Ovary (tissue), 9 donors: ENCODE data around the gene PARVA. TPM values are rescaled to one million over a fixed set of nuclear protein-coding genes. Genes with fewer than 3 reads are reported as not detected.

Source experiments
- DNase-seq, 5 donors: peaks; one replicate each; pipeline ENCODE4 v3.0.0-alpha.2; 2019 to 2020
- H3K27ac ChIP-seq, 2 donors: fragments of 200-600 bp; one replicate each; pipeline versions ENCODE4 v1.5.1 to v1.8.0; 2019 to 2022
- H3K27me3 ChIP-seq: fragments of 200-600 bp; one replicate; pipeline ENCODE4 v1.8.0; 2022
- H3K36me3 ChIP-seq: fragments of 200-600 bp; sonication (generic); one replicate; pipeline ENCODE4 v1.5.1; 2019
- H3K4me1 ChIP-seq: one replicate; pipeline ENCODE4 v1.8.1; 2013; ENCODE audit warnings: mild to moderate bottlenecking, moderate library complexity; ENCODE audit not compliant: insufficient read depth
- H3K4me3 ChIP-seq: fragments of 200-600 bp; sonication (generic); one replicate; pipeline ENCODE4 v1.5.1; 2017
- H3K9me3 ChIP-seq, 2 donors: fragments of 200-600 bp in 1 of 2; sonication (generic) in 1 of 2; one replicate each; pipeline versions ENCODE4 v1.5.1 to v1.8.1; 2013 to 2019; ENCODE audit warnings: mild to moderate bottlenecking in 1 of 2, moderate library complexity in 1 of 2
- CTCF ChIP-seq, 3 donors: fragments of 450-650 bp in 2 of 3; fragments of 200-600 bp in 1 of 3; IDR thresholded peaks; one replicate each; pipeline versions ENCODE4 v1.5.1 to v1.8.0; 2016 to 2022; ENCODE audit warnings: antibody characterized with exemption in 3 of 3, mild to moderate bottlenecking in 1 of 3
- EP300 ChIP-seq: sonication (generic); formaldehyde crosslinking; IDR thresholded peaks from one replicate; pipeline ENCODE4 v1.6.1; 2017; ENCODE audit warnings: antibody characterized with exemption
- POLR2A ChIP-seq: fragments of 450-650 bp; IDR thresholded peaks from one replicate; pipeline ENCODE4 v1.6.1; 2017; ENCODE audit warnings: antibody characterized with exemption, mild to moderate bottlenecking, moderate library complexity
- WGBS, 3 donors: extraction: QIAGEN DNeasy Blood & Tissue Kit in 1 of 3; methylation state at CpG; one replicate each; pipeline versions ENCODE4 v1.1.5 to v1.1.7; 2013 to 2017; 5-methylcytosine and 5-hydroxymethylcytosine counted together
- intact Hi-C, 4 donors: fragments of 100-400 bp; cut with DNase I; formaldehyde crosslinking; loops; one replicate each; pipeline versions ENCODE4 v1.11.0 to v1.15.1; 2022 to 2023
- polyA plus RNA-seq, 2 donors: library from polyadenylated mRNA; stranded (reverse); fragments of 200-250 nt in 1 of 2; fragments of 350-450 nt in 1 of 2; fragmentation: Illumina TruSeq in 1 of 2; extraction: RNeasy Lipid Tissue Mini Kit (QIAGEN cat#74804) in 1 of 2; gene quantifications; one replicate each; pipeline ENCODE4 v1.2.3, GENCODE V29; 2013 to 2014
- total RNA-seq, 7 donors: library from RNA; depleted of rRNA in 2 of 7; stranded (reverse); fragments of >200 nt in 2 of 7; fragmentation: NEBNext Ultra II Directional in 3 of 7; extraction: Animal tissue kit (Norgen Biotek cat#: 25700) in 3 of 7; gene quantifications; one replicate each; pipeline versions ENCODE4 v1.1.0 to v1.2.4, GENCODE V29; 2016 to 2023
- donor health status: DM: no; HTN: no; CAD: no; lungs with moderate emphysema.
- donor health status: DM: no; HTN: no; CAD: no.
- donor health status: Bipolar disorder and iron deficiency.
- donor health status: DM: yes; HTN: yes; CAD: no.
- donor health status: DM: no; HTN: no; CAD: no.
- donor health status: DM: yes; HTN: yes; CAD: no.

PARVA gene
- total and polyA plus RNA-seq, 9 donors, result 28.4 to 126 (median 89.8) TPM

- DNase-seq, result no peak
- Histone ChIP-seq H3K9me3 (no peaks in the 10 kb centered on the region), H3K4me1 (peaks cover 8% of the 10 kb centered on the region), H3K27ac (no peak overlapping the region), H3K36me3 (no peaks in the 10 kb centered on the region), H3K4me3 (no peak overlapping the region), H3K27me3 (no peaks in the 10 kb centered on the region)
- intact Hi-C loops, result no loop called here
- 86 to 93% (median 90%) methylated on average over 13 of the region's 13 CpGs for WGBS, 3 donors
- no peak for TF ChIP-seq POLR2A
- TF ChIP-seq EP300, result no peak
- no peak for TF ChIP-seq CTCF (IDR thresholded peaks at IDR 0.05)
These were observed 167.8 kb downstream of the PARVA start for GRCh38 chr11:12544986-12545775.

GRCh38 chr11:12546122-12546521 is 168.8 kb downstream of the PARVA start:
- H3K27me3 ChIP-seq, result no peaks in the 10 kb centered on the region
- intact Hi-C loops, result no loop called here
- DNase-seq, result no peak
- no peaks in the 10 kb centered on the region for H3K9me3 ChIP-seq
- H3K4me3 ChIP-seq, result no peak overlapping the region
- no peak for TF ChIP-seq POLR2A
- no peak for TF ChIP-seq CTCF (IDR thresholded peaks at IDR 0.05)
- no peak for TF ChIP-seq EP300
- WGBS, 3 donors, result 96 to 99% (median 97%) methylated on average over 8 of the region's 8 CpGs
- H3K4me1 ChIP-seq, result peaks cover 4% of the 10 kb centered on the region
- no peak overlapping the region for H3K27ac ChIP-seq
- no peaks in the 10 kb centered on the region for H3K36me3 ChIP-seq

GRCh38 chr11:12546660-12547059 is 169.3 kb downstream of the PARVA start:
- Histone ChIP-seq H3K27ac (no peak overlapping the region), H3K36me3 (no peaks in the 10 kb centered on the region), H3K4me3 (no peak overlapping the region), H3K9me3 (no peaks in the 10 kb centered on the region), H3K4me1 (no peaks in the 10 kb centered on the region), H3K27me3 (no peaks in the 10 kb centered on the region)
- intact Hi-C loops, result no loop called here
- WGBS, 3 donors, result 92 to 96% (median 93%) methylated on average over 5 of the region's 5 CpGs
- DNase-seq, result no peak
- TF ChIP-seq POLR2A (no peak), CTCF (IDR thresholded peaks at IDR 0.05) (no peak), EP300 (no peak)

GRCh38 chr11:12547953-12548650 is 170.7 kb downstream of the PARVA start:
- TF ChIP-seq CTCF (IDR thresholded peaks at IDR 0.05), result no peak
- no peak for TF ChIP-seq POLR2A
- TF ChIP-seq EP300, result no peak
- H3K9me3 ChIP-seq, result no peaks in the 10 kb centered on the region
- H3K4me3 ChIP-seq, result no peak overlapping the region
- intact Hi-C loops, result no loop called here
- H3K4me1 ChIP-seq, result no peaks in the 10 kb centered on the region
- no peak overlapping the region for H3K27ac ChIP-seq
- WGBS, 3 donors, result 88 to 91% (median 91%) methylated on average over 5 of the region's 5 CpGs
- H3K27me3 ChIP-seq, result no peaks in the 10 kb centered on the region
- no peaks in the 10 kb centered on the region for H3K36me3 ChIP-seq
- no peak for DNase-seq
